Activated CD8-positive, alpha-beta memory T cell treated with anti-CD3 and anti-CD28 coated beads for 4 hours (primary cell): ENCODE data around the gene CYS1.
"Not testable (repeated sequence)": the region's sequence is repeated elsewhere in the genome, so short reads cannot be mapped to it uniquely, and the experiment has no call there.

Experiments used
- DNase-seq, 2 donors: peaks; one replicate each; pipeline ENCODE4 v3.0.0-alpha.2; 2020; ENCODE audit warnings: low read depth in 2 of 2

CYS1 gene

GRCh38 chr2:10012963-10013461 is 67.2 kb downstream of the CYS1 start:
- DNase-seq: no peak

GRCh38 chr2:10012366-10012962 is 67.7 kb downstream of the CYS1 start:
- not testable (repeated sequence) for DNase-seq

- DNase-seq: not testable (repeated sequence)
Observed at GRCh38 chr2:10011606-10012325, 68.4 kb downstream of the CYS1 start.

- DNase-seq: not testable (repeated sequence)
Observed at GRCh38 chr2:10010861-10011605, 69.2 kb downstream of the CYS1 start.

- DNase-seq: no peak
Observed at GRCh38 chr2:10009811-10010781, 70.1 kb downstream of the CYS1 start.

GRCh38 chr2:10009271-10009810 is 70.9 kb downstream of the CYS1 start:
- no peak for DNase-seq

GRCh38 chr2:10008809-10009176 is 71.4 kb downstream of the CYS1 start:
- DNase-seq: no peak

GRCh38 chr2:10007921-10008808 is 72.0 kb downstream of the CYS1 start:
- no peak for DNase-seq

GRCh38 chr2:10007435-10007834 is 72.8 kb downstream of the CYS1 start:
- DNase-seq: no peak
